ENCODE data around the gene KDM4F.

The KDM4F gene

GRCh38 chr11:95082576-95083001 lies 33.4 kb downstream of the KDM4F start:
- H3K4me3 ChIP-seq (replicated peaks; ENCODE audit: low read depth, low read length) = no peak overlapping the region
- DNase-seq (ENCODE audit: extremely low read depth, low read depth) = no peak
- no peak for TF ChIP-seq CTCF (IDR thresholded peaks at IDR 0.05; ENCODE audit: low read depth, low read length, missing control alignments)

- H3K4me3 ChIP-seq (replicated peaks; ENCODE audit: low read depth, low read length) = no peak overlapping the region
- no peak for TF ChIP-seq CTCF (IDR thresholded peaks at IDR 0.05; ENCODE audit: low read depth, low read length, missing control alignments)
- DNase-seq (ENCODE audit: extremely low read depth, low read depth) = no peak
Measured at GRCh38 chr11:95084509-95084908, 35.3 kb downstream of the KDM4F start.

- no peak for DNase-seq (ENCODE audit: extremely low read depth, low read depth)
- no peak overlapping the region for H3K4me3 ChIP-seq (replicated peaks; ENCODE audit: low read depth, low read length)
- no peak for TF ChIP-seq CTCF (IDR thresholded peaks at IDR 0.05; ENCODE audit: low read depth, low read length, missing control alignments)
Measured at GRCh38 chr11:95085117-95085816, 36.0 kb downstream of the KDM4F start.

GRCh38 chr11:95086151-95086550 lies 36.9 kb downstream of the KDM4F start:
- no peak for TF ChIP-seq CTCF (IDR thresholded peaks at IDR 0.05; ENCODE audit: low read depth, low read length, missing control alignments)
- H3K4me3 ChIP-seq (replicated peaks; ENCODE audit: low read depth, low read length) = no peak overlapping the region
- DNase-seq (ENCODE audit: extremely low read depth, low read depth) = no peak

- no peak overlapping the region for H3K4me3 ChIP-seq (replicated peaks; ENCODE audit: low read depth, low read length)
- no peak for DNase-seq (ENCODE audit: extremely low read depth, low read depth)
- no peak for TF ChIP-seq CTCF (IDR thresholded peaks at IDR 0.05; ENCODE audit: low read depth, low read length, missing control alignments)
Measured at GRCh38 chr11:95086836-95087570, 37.8 kb downstream of the KDM4F start.

- DNase-seq (ENCODE audit: extremely low read depth, low read depth) = no peak
- no peak for TF ChIP-seq CTCF (IDR thresholded peaks at IDR 0.05; ENCODE audit: low read depth, low read length, missing control alignments)
- peak overlapping the region; percentile 71 for H3K4me3 ChIP-seq (replicated peaks; ENCODE audit: low read depth, low read length)
Measured at GRCh38 chr11:95088946-95089619, 39.9 kb downstream of the KDM4F start.
